ENCODE data around the gene SOD1. TPM values are rescaled to one million over a fixed set of nuclear protein-coding genes. Genes with fewer than 3 reads are reported as not detected.

The SOD1 gene
- total and polyA plus RNA-seq, 2 of the 8 experiments (the other 6 are each of a cell fraction or from before 2014, with no cell fraction given): 192 to 226 TPM

- TF ChIP-seq RNF2 (IDR thresholded peaks at IDR 0.05; ENCODE audit: borderline replicate concordance, low read depth, low read length, missing control alignments, poor library complexity, severe bottlenecking): no peak
- no peak for TF ChIP-seq ATF2 (IDR thresholded peaks at IDR 0.05; ENCODE audit: low read length)
- no peak for TF ChIP-seq JUND (IDR thresholded peaks at IDR 0.05; ENCODE audit: low read length)
- TF ChIP-seq BCL11A (IDR thresholded peaks at IDR 0.05; ENCODE audit: low read depth in 2 of 2, low read length in 2 of 2): no peak
- no peak for TF ChIP-seq EZH2 (IDR thresholded peaks at IDR 0.05; ENCODE audit: low read depth, low read length, severe bottlenecking)
- TF ChIP-seq GTF2F1 (IDR thresholded peaks at IDR 0.05; ENCODE audit: borderline replicate concordance, low read depth, low read length): no peak
- no peak for TF ChIP-seq CREB1 (IDR thresholded peaks at IDR 0.05)
- TF ChIP-seq EP300 (IDR thresholded peaks at IDR 0.05; ENCODE audit: borderline replicate concordance in 1 of 2, low read depth in 2 of 2, low read length in 2 of 2): no peak
- TF ChIP-seq TEAD4 (IDR thresholded peaks at IDR 0.05; ENCODE audit: low read depth, low read length): no peak
- TF ChIP-seq SP2 (IDR thresholded peaks at IDR 0.05; ENCODE audit: low read length): no peak
- TF ChIP-seq BRCA1 (IDR thresholded peaks at IDR 0.05; ENCODE audit: low read depth, low read length): no peak
Observed at GRCh38 chr21:31711745-31712285, 52.3 kb downstream of the SOD1 start (continued).
